HepG2 (cell line): ENCODE measurements around the gene ALDOA. TPM values are rescaled to one million over a fixed set of nuclear protein-coding genes. Genes with fewer than 3 reads are reported as not detected.
A peak's percentile ranks its signal among the peaks of the same experiment; 100 is the strongest.

ENCODE experiments used
- ATF7-NPFF ChIP-seq: sonication (generic); formaldehyde crosslinking; IDR thresholded peaks from 2 replicates; pipeline ENCODE4 v1.8.1; 2023; ENCODE audit warnings: mild to moderate bottlenecking, low read depth, missing genetic modification reagents, moderate library complexity
- HNRNPH1 ChIP-seq: fragments of 200-400 bp; formaldehyde crosslinking; optimal IDR thresholded peaks from 2 replicates; pipeline ENCODE3; 2017; ENCODE audit warnings: mild to moderate bottlenecking, low read depth, low read length
- MXD4 ChIP-seq: IDR thresholded peaks from 2 replicates; pipeline ENCODE4 v1.6.1; 2016; ENCODE audit warnings: mild to moderate bottlenecking, missing biosample characterization, missing genetic modification reagents
- NFIB ChIP-seq: sonication (generic); formaldehyde crosslinking; IDR thresholded peaks from 2 replicates; pipeline ENCODE4 v1.9.0; 2021; ENCODE audit warnings: missing genetic modification reagents, mild to moderate bottlenecking, borderline replicate concordance
- NPAS2 ChIP-seq: sonication (generic); formaldehyde crosslinking; IDR thresholded peaks from 2 replicates; pipeline ENCODE4 v1.8.0; 2022; ENCODE audit warnings: mild to moderate bottlenecking, missing genetic modification reagents, borderline replicate concordance
- PHF8 ChIP-seq: sonication (generic); formaldehyde crosslinking; IDR thresholded peaks from 2 replicates; pipeline ENCODE4 v1.5.0; 2020; ENCODE audit warnings: missing genetic modification reagents
- SOX5 ChIP-seq: IDR thresholded peaks from 2 replicates; pipeline ENCODE4 v1.6.1; 2016; ENCODE audit warnings: borderline replicate concordance
- YY1 ChIP-seq: IDR thresholded peaks from 2 replicates; pipeline ENCODE4 v1.6.1; 2011; ENCODE audit warnings: low read length, low read depth, moderate library complexity, mild to moderate bottlenecking; ENCODE audit not compliant: insufficient read depth, insufficient replicate concordance
- ZMYM4 ChIP-seq: sonication (generic); formaldehyde crosslinking; IDR thresholded peaks from 2 replicates; pipeline ENCODE4 v1.8.1; 2023; ENCODE audit warnings: mild to moderate bottlenecking, missing genetic modification reagents
- ZNF383 ChIP-seq: sonication (generic); formaldehyde crosslinking; IDR thresholded peaks from 2 replicates; pipeline ENCODE4 v1.4.0; 2020; ENCODE audit warnings: missing genetic modification reagents, mild to moderate bottlenecking, borderline replicate concordance
- ZNF501 ChIP-seq: sonication (generic); formaldehyde crosslinking; IDR thresholded peaks from 2 replicates; pipeline ENCODE4 v1.5.1; 2020; ENCODE audit warnings: mild to moderate bottlenecking, moderate library complexity, missing genetic modification reagents
- ZNF749 ChIP-seq: sonication (generic); formaldehyde crosslinking; IDR thresholded peaks from 2 replicates; pipeline ENCODE4 v1.8.0; 2022; ENCODE audit warnings: mild to moderate bottlenecking, missing genetic modification reagents, moderate library complexity, borderline replicate concordance
- polyA plus RNA-seq, 8 experiments: library from polyadenylated mRNA; depleted of rRNA in 3 of 8; stranded (reverse) in 7 of 8; unstranded in 1 of 8; fragments of >200 nt; fragmentation: Illumina TruSeq in 4 of 8; extraction: Trizol in 4 of 8; gene quantifications; 2 replicates each; pipeline versions ENCODE4 v1.2.1 to v1.2.3, GENCODE V29; 2011 to 2016; ENCODE audit warnings: low read depth in 4 of 8, missing spikeins in 1 of 8, mixed read lengths in 1 of 8; ENCODE audit not compliant: insufficient read depth in 1 of 8
- total RNA-seq, 5 experiments: library from RNA; depleted of rRNA; stranded (reverse); fragments of >200 nt; fragmentation: Illumina TruSeq; extraction: Trizol; gene quantifications; 2 replicates each; pipeline ENCODE4 v1.2.3, GENCODE V29; 2016; ENCODE audit warnings: low read depth in 1 of 5
- TF ChIP-seq, protein P1 (sequence below): sonication (generic); formaldehyde crosslinking; IDR thresholded peaks from 2 replicates; pipeline ENCODE4 v1.9.0; 2021; ENCODE audit warnings: mild to moderate bottlenecking, missing genetic modification reagents
- TF ChIP-seq, protein P2 (sequence below): sonication (generic); formaldehyde crosslinking; IDR thresholded peaks from 2 replicates; pipeline ENCODE4 v1.4.0; 2020; ENCODE audit warnings: missing genetic modification reagents, borderline replicate concordance
- TF ChIP-seq, protein P3 (sequence below): sonication (generic); formaldehyde crosslinking; IDR thresholded peaks from 2 replicates; pipeline ENCODE4 v1.8.1; 2022; ENCODE audit warnings: low read depth, mild to moderate bottlenecking, missing genetic modification reagents

Gene ALDOA
- total and polyA plus RNA-seq, 2 of the 13 experiments (the other 11 are each of a cell fraction or from before 2014, with no cell fraction given), result 925 to 1,884 TPM

DNA sequence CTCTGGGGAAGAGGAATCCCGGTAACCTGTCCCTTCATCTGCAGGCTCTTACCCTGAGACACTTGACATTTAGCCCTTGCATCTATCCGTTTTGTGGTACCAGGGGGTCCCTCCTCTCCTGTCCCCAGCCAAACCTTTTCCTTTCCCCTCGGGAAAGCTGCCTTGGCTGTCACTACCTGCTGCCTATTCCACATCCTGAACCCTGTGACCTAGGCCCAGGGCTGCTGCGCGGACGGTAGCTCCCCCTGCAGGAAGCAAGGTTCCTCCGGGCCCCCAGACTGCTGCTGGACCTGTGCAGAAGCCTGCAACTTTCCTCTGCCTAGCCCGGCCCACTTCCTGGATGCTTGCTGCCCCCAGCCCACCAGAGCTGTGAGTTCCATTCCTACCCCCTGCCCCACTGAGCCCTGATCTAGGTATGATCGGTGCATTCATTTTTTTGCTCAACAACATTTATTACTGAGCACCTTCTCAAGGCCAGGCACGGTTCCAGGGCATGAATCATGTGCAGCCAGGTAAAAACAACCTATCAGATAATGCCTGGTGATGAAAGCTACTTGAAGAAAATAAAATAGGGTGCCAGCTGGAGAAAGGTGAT lies 10.5 kb upstream of the ALDOA start (continued):
- TF ChIP-seq MXD4 (CRISPR knock-in tag) (0 out of 2 replicates have a peak, but pooled peaks have one; percentile 31), ZNF749 (no peak), ZMYM4 (peak; percentile 26; the same call in 1 of the 2 replicates), ZNF383 (peak; percentile 53; the same call in 1 of the 2 replicates), YY1 (peak; percentile 50), ZNF501 (0 out of 2 replicates have a peak, but pooled peaks have one; percentile 55), PHF8 (CRISPR knock-in tag) (0 out of 2 replicates have a peak, but pooled peaks have one; percentile 20), ATF7-NPFF (CRISPR knock-in tag) (peak; percentile 62; the same call in 1 of the 2 replicates), HNRNPH1 (no peak), NFIB (no peak), SOX5 (CRISPR knock-in tag) (0 out of 2 replicates have a peak, but pooled peaks have one; percentile 24), NPAS2 (no peak)
- TF ChIP-seq, protein P1, sequence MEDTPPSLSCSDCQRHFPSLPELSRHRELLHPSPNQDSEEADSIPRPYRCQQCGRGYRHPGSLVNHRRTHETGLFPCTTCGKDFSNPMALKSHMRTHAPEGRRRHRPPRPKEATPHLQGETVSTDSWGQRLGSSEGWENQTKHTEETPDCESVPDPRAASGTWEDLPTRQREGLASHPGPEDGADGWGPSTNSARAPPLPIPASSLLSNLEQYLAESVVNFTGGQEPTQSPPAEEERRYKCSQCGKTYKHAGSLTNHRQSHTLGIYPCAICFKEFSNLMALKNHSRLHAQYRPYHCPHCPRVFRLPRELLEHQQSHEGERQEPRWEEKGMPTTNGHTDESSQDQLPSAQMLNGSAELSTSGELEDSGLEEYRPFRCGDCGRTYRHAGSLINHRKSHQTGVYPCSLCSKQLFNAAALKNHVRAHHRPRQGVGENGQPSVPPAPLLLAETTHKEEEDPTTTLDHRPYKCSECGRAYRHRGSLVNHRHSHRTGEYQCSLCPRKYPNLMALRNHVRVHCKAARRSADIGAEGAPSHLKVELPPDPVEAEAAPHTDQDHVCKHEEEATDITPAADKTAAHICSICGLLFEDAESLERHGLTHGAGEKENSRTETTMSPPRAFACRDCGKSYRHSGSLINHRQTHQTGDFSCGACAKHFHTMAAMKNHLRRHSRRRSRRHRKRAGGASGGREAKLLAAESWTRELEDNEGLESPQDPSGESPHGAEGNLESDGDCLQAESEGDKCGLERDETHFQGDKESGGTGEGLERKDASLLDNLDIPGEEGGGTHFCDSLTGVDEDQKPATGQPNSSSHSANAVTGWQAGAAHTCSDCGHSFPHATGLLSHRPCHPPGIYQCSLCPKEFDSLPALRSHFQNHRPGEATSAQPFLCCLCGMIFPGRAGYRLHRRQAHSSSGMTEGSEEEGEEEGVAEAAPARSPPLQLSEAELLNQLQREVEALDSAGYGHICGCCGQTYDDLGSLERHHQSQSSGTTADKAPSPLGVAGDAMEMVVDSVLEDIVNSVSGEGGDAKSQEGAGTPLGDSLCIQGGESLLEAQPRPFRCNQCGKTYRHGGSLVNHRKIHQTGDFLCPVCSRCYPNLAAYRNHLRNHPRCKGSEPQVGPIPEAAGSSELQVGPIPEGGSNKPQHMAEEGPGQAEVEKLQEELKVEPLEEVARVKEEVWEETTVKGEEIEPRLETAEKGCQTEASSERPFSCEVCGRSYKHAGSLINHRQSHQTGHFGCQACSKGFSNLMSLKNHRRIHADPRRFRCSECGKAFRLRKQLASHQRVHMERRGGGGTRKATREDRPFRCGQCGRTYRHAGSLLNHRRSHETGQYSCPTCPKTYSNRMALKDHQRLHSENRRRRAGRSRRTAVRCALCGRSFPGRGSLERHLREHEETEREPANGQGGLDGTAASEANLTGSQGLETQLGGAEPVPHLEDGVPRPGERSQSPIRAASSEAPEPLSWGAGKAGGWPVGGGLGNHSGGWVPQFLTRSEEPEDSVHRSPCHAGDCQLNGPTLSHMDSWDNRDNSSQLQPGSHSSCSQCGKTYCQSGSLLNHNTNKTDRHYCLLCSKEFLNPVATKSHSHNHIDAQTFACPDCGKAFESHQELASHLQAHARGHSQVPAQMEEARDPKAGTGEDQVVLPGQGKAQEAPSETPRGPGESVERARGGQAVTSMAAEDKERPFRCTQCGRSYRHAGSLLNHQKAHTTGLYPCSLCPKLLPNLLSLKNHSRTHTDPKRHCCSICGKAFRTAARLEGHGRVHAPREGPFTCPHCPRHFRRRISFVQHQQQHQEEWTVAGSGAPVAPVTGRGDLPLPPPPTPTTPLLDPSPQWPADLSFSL (CRISPR knock-in tag), result peak; percentile 52; the same call in 1 of the 2 replicates
- TF ChIP-seq, protein P2, sequence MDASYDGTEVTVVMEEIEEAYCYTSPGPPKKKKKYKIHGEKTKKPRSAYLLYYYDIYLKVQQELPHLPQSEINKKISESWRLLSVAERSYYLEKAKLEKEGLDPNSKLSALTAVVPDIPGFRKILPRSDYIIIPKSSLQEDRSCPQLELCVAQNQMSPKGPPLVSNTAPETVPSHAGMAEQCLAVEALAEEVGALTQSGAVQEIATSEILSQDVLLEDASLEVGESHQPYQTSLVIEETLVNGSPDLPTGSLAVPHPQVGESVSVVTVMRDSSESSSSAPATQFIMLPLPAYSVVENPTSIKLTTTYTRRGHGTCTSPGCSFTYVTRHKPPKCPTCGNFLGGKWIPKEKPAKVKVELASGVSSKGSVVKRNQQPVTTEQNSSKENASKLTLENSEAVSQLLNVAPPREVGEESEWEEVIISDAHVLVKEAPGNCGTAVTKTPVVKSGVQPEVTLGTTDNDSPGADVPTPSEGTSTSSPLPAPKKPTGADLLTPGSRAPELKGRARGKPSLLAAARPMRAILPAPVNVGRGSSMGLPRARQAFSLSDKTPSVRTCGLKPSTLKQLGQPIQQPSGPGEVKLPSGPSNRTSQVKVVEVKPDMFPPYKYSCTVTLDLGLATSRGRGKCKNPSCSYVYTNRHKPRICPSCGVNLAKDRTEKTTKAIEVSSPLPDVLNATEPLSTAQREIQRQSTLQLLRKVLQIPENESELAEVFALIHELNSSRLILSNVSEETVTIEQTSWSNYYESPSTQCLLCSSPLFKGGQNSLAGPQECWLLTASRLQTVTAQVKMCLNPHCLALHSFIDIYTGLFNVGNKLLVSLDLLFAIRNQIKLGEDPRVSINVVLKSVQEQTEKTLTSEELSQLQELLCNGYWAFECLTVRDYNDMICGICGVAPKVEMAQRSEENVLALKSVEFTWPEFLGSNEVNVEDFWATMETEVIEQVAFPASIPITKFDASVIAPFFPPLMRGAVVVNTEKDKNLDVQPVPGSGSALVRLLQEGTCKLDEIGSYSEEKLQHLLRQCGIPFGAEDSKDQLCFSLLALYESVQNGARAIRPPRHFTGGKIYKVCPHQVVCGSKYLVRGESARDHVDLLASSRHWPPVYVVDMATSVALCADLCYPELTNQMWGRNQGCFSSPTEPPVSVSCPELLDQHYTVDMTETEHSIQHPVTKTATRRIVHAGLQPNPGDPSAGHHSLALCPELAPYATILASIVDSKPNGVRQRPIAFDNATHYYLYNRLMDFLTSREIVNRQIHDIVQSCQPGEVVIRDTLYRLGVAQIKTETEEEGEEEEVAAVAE (CRISPR knock-in tag), result 0 out of 2 replicates have a peak, but pooled peaks have one; percentile 53
- TF ChIP-seq, protein P3, sequence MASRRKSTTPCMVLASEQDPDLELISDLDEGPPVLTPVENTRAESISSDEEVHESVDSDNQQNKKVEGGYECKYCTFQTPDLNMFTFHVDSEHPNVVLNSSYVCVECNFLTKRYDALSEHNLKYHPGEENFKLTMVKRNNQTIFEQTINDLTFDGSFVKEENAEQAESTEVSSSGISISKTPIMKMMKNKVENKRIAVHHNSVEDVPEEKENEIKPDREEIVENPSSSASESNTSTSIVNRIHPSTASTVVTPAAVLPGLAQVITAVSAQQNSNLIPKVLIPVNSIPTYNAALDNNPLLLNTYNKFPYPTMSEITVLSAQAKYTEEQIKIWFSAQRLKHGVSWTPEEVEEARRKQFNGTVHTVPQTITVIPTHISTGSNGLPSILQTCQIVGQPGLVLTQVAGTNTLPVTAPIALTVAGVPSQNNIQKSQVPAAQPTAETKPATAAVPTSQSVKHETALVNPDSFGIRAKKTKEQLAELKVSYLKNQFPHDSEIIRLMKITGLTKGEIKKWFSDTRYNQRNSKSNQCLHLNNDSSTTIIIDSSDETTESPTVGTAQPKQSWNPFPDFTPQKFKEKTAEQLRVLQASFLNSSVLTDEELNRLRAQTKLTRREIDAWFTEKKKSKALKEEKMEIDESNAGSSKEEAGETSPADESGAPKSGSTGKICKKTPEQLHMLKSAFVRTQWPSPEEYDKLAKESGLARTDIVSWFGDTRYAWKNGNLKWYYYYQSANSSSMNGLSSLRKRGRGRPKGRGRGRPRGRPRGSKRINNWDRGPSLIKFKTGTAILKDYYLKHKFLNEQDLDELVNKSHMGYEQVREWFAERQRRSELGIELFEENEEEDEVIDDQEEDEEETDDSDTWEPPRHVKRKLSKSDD (CRISPR knock-in tag), result 0 out of 2 replicates have a peak, but pooled peaks have one; percentile 37
